ENCODE results near the gene ARHGEF37. TPM values are rescaled to one million over a fixed set of nuclear protein-coding genes. Genes with fewer than 3 reads are reported as not detected.

The ARHGEF37 gene
- total and polyA plus RNA-seq, 9 of the 15 experiments (the other 6 are each of a cell fraction or from before 2014, with no cell fraction given): 0.01 to 0.27 (median 0.05) TPM

GRCh38 chr5:149605354-149605997, 24.2 kb downstream of the ARHGEF37 start:
- Histone ChIP-seq H3K9me1 (ENCODE audit: control insufficient read depth, insufficient read depth, low read length) (no peaks in the 10 kb centered on the region), H3K4me1 (replicated peaks in 1 of 2; ENCODE audit: control insufficient read depth in 2 of 2, insufficient read depth in 2 of 2, low read length in 2 of 2) (peaks cover 14 to 28% of the 10 kb centered on the region in 2 experiments; a peak in 4 of 5 replicates), H3K9me3 (replicated peaks; ENCODE audit: control insufficient read depth, insufficient read depth, low read depth, low read length) (peaks cover 6% of the 10 kb centered on the region), H3K9ac (ENCODE audit: insufficient read depth in 1 of 2, low read depth in 2 of 2, low read length in 2 of 2) (no peak overlapping the region), H4K20me1 (replicated peaks; ENCODE audit: control insufficient read depth, insufficient read depth, low read length) (no peaks in the 10 kb centered on the region), H3K79me2 (ENCODE audit: control insufficient read depth, insufficient read depth, low read length) (no peaks in the 10 kb centered on the region), H3K27me3 (ENCODE audit: control insufficient read depth in 2 of 2, insufficient read depth in 2 of 2, low read length in 2 of 2) (no peaks in the 10 kb centered on the region), H3K36me3 (ENCODE audit: control insufficient read depth, insufficient read depth, low read length) (no peaks in the 10 kb centered on the region), H3K4me3 (no peak overlapping the region), H3K27ac (ENCODE audit: extremely low read depth, low read depth, low read length) (peak overlapping the region; percentile 1; the same call in 1 of the 3 replicates), H3K4me2 (ENCODE audit: insufficient read depth, low read length) (peak overlapping the region; percentile 83), H2AFZ (ENCODE audit: low read depth, low read length) (peak overlapping the region; percentile 88)
- in situ Hi-C loops (cut with MboI) (no loop called here), intact Hi-C loops (cut with micrococcal nuclease) (no loop called here)
- no peak for FAIRE-seq
- ChIA-PET POLR2A (interaction anchor here (0.8 to 1.3 kb wide), 6 partner anchors 9 to 219 kb away, joined by 3 to 6 read pairs (median 4); partner anchors contain the start of gene ARHGEF37), CTCF (ENCODE audit: low intra/inter-chr PET ratio) (no interaction called here)
- no peak for DNase-seq (ENCODE audit: extremely low read depth in 1 of 4, low spot score in 3 of 4)
- 56% methylated on average over 5 of the region's 5 CpGs for WGBS (ENCODE audit: insufficient coverage, low coverage, missing lambda C conversion rate)
- no TSS peak for BruUV-seq (replicated peaks)
- no peak for ATAC-seq
- TF ChIP-seq ADNP (tag; IDR thresholded peaks at IDR 0.05): peak; percentile 91
- peak; percentile 75 for TF ChIP-seq BRD9 (IDR thresholded peaks at IDR 0.05; ENCODE audit: low read depth, partially characterized antibody)
- TF ChIP-seq KLF16 (IDR thresholded peaks at IDR 0.05): no peak
- peak; percentile 90 for TF ChIP-seq ZFP36 (IDR thresholded peaks at IDR 0.05; ENCODE audit: low read depth, low read length, partially characterized antibody)
- 0 out of 2 replicates have a peak, but pooled peaks have one; percentile 28 for TF ChIP-seq CC2D1A (IDR thresholded peaks at IDR 0.05)
- no peak for TF ChIP-seq RNF2 (IDR thresholded peaks at IDR 0.05)
- peak; percentile 56 for TF ChIP-seq PHF20 (IDR thresholded peaks at IDR 0.05; ENCODE audit: partially characterized antibody)
- TF ChIP-seq BCOR (IDR thresholded peaks at IDR 0.05): peak; percentile 99
- no peak for TF ChIP-seq ZNF449 (CRISPR knock-in tag; IDR thresholded peaks at IDR 0.05)
- peak; percentile 86; the same call in 1 of the 2 replicates for TF ChIP-seq HDGF (IDR thresholded peaks at IDR 0.05)
- no peak for TF ChIP-seq ETV6 (IDR thresholded peaks at IDR 0.05; ENCODE audit: borderline replicate concordance in 1 of 2, low read depth in 2 of 2, low read length in 1 of 2)
- no peak for TF ChIP-seq ETV6 (CRISPR knock-in tag; IDR thresholded peaks at IDR 0.05; ENCODE audit: borderline replicate concordance)
- no peak for TF ChIP-seq CHD1 (IDR thresholded peaks at IDR 0.05; ENCODE audit: low read length)
- TF ChIP-seq CBX3 (IDR thresholded peaks at IDR 0.05; ENCODE audit: borderline replicate concordance in 1 of 2, low read length in 2 of 2): peak in 1 of 2 experiments; percentile 69; a peak in 1 of 3 replicates
- peak; percentile 94 for TF ChIP-seq HDAC2 (IDR thresholded peaks at IDR 0.05)
- no peak for TF ChIP-seq PTBP1 (IDR thresholded peaks at IDR 0.05; ENCODE audit: low read depth, low read length)
- TF ChIP-seq SMARCA5 (IDR thresholded peaks at IDR 0.05): peak; percentile 94
- 0 out of 2 replicates have a peak, but pooled peaks have one; percentile 8 for TF ChIP-seq EP400 (IDR thresholded peaks at IDR 0.05)

All from K562 (cell line).